GM10248 (cell line): ENCODE data around the gene C1QTNF7.

Source experiments
- CTCF ChIA-PET: fragments of 300-600 bp; sonication (Branson Sonifier 250); formaldehyde crosslinking; extraction: SDS; loops from one replicate; lab custom pipeline; 2021; ENCODE audit warnings: antibody characterized with exemption; lab: Yijun Ruan, JAX
- POLR2A ChIA-PET: fragments of 350-650 bp; sonication (Branson Sonifier 250); formaldehyde crosslinking; extraction: SDS; loops from one replicate; lab custom pipeline; 2020; ENCODE audit warnings: antibody characterized with exemption; lab: Yijun Ruan, JAX
- DNase-seq: peaks from one replicate; pipeline ENCODE4 v3.0.0; 2012; ENCODE audit errors: extremely low spot score
- TF ChIP-seq, protein P1 (sequence below): IDR thresholded peaks from 2 replicates; pipeline ENCODE4 v1.5.1; 2012; ENCODE audit warnings: mild to moderate bottlenecking, low read depth; ENCODE audit errors: extremely low read depth, missing control alignments, control extremely low read depth

Gene C1QTNF7

GRCh38 chr4:15444276-15444675, 16.4 kb downstream of the C1QTNF7 start:
- DNase-seq: no peak
- CTCF ChIA-PET: interaction anchor here (1.4 to 3.2 kb wide), 2 partner anchors 12 to 13 kb away, joined by 4 to 17 read pairs; no protein-coding TSS in a partner anchor
- TF ChIP-seq, protein P1, sequence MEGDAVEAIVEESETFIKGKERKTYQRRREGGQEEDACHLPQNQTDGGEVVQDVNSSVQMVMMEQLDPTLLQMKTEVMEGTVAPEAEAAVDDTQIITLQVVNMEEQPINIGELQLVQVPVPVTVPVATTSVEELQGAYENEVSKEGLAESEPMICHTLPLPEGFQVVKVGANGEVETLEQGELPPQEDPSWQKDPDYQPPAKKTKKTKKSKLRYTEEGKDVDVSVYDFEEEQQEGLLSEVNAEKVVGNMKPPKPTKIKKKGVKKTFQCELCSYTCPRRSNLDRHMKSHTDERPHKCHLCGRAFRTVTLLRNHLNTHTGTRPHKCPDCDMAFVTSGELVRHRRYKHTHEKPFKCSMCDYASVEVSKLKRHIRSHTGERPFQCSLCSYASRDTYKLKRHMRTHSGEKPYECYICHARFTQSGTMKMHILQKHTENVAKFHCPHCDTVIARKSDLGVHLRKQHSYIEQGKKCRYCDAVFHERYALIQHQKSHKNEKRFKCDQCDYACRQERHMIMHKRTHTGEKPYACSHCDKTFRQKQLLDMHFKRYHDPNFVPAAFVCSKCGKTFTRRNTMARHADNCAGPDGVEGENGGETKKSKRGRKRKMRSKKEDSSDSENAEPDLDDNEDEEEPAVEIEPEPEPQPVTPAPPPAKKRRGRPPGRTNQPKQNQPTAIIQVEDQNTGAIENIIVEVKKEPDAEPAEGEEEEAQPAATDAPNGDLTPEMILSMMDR: no peak
- POLR2A ChIA-PET: no interaction called here

DNA sequence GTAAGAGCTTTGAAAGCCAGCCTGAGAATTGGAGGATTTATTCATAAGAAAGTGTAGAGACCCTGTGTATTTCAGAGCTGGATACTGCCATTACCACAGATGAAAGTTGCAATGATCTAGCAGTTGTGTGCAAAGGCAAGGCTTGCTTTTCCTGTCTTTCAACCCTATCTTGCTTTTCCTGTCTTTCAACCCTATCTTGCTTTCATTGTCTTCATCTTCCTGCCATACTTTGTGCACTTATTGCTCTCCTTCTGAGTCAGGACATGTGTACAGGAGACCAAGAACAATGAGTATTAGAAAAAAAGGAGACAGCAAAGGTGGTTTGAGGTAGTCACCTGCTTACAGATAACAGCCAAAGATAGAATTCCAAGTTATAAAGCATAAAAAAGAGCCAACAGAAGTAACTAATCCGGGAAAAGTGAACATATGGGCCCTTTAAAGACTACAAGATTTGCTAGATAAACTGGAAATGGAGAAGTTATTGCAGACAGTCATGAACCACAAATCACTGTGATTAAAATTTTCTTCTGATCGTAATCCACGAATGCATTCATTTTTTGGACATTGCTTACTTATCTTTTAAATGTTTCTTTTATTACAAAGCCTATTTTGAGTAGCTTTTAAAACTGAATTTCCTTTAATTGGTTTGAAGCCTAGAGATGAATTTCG, 17.2 kb downstream of the C1QTNF7 start:
- TF ChIP-seq, protein P1: no peak
- POLR2A ChIA-PET: no interaction called here
- CTCF ChIA-PET: interaction anchor here (1.4 to 3.2 kb wide), 2 partner anchors 12 to 13 kb away, joined by 4 to 17 read pairs; no protein-coding TSS in a partner anchor
- DNase-seq: no peak

- TF ChIP-seq, protein P1: no peak
- CTCF ChIA-PET: no interaction called here
- DNase-seq: no peak
- POLR2A ChIA-PET: no interaction called here
These were observed 23.5 kb downstream of the C1QTNF7 start for GRCh38 chr4:15451181-15451865.

DNA sequence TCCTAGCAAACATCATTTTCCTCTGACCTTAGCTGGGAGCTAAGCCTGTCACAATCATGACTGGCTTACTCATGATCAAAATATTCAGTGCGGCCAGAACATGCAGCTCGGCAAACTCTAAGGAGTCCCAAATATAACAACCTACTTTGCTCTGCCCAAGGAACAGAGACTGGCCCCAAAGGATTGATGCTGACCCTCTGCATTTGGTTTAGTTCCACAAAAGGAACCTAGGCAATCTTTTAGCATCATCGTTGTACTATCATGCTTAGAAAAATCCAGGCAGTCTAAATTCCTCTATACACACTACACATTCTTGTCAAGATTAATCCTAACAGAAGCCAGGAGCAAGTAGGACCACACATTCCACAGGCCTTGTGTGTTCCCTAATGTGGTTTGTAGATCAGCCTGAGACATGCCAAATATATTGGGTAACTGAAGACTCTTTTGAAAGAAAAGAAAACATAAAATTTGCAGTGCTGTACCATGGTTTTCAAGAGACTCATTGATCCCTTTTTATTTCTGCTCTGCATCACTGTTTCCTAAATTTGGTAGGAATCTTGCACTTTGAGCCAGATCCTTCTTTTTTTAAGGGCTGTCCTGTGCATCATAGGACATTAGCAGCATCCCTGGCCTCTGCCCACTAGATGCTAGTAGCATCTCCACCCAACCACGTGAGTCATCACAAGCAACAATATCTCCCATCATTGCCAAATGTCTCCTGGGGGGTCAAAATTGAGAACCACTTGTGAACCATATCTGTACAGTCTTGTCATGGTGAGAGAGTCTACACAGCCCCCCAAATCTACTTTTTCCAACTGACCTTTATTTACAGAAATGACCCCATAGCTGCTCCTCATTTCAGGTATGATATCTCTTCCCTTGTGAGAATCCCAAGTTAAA, 24.3 kb downstream of the C1QTNF7 start:
- ChIA-PET CTCF (no interaction called here), POLR2A (no interaction called here)
- no peak for DNase-seq
- TF ChIP-seq, protein P1: no peak

- POLR2A ChIA-PET: no interaction called here
These were observed 27.5 kb downstream of the C1QTNF7 start for GRCh38 chr4:15455290-15455689.

More at GRCh38 chr4:15455290-15455689, 27.5 kb downstream of the C1QTNF7 start:
- TF ChIP-seq, protein P1: no peak
- CTCF ChIA-PET: interaction anchor here (1.0 to 4.2 kb wide), 3 partner anchors 16 to 224 kb away, joined by 3 to 38 read pairs (median 32); partner anchors contain the start of gene CC2D2A
- no peak for DNase-seq
